Activated naive CD8-positive, alpha-beta T cell (primary cell): ENCODE measurements around the gene RNF133.
"Not testable (repeated sequence)": the region's sequence is repeated elsewhere in the genome, so short reads cannot be mapped to it uniquely, and the experiment has no call there.

Experiments used
- H3K27ac Mint-ChIP-seq: one replicate; pipeline ENCODE4 v1.8.0; 2021; ENCODE audit warnings: mixed read lengths
- H3K27me3 Mint-ChIP-seq: one replicate; pipeline ENCODE4 v1.8.0; 2021; ENCODE audit warnings: mixed read lengths
- H3K36me3 Mint-ChIP-seq: one replicate; pipeline ENCODE4 v1.8.0; 2021; ENCODE audit warnings: mixed read lengths
- H3K4me1 Mint-ChIP-seq: one replicate; pipeline ENCODE4 v1.8.0; 2021; ENCODE audit warnings: low read depth, mixed read lengths
- H3K4me3 Mint-ChIP-seq: one replicate; pipeline ENCODE4 v1.8.0; 2021; ENCODE audit warnings: mild to moderate bottlenecking, mixed read lengths
- H3K9me3 Mint-ChIP-seq: one replicate; pipeline ENCODE4 v1.8.0; 2021; ENCODE audit warnings: low read depth, mixed read lengths

RNF133 gene

GRCh38 chr7:122706836-122707235 lies 7.9 kb upstream of the RNF133 start:
- Mint-ChIP-seq H3K36me3 (no peaks in the 10 kb centered on the region), H3K27ac (no peak overlapping the region), H3K9me3 (peaks cover 16% of the 10 kb centered on the region), H3K27me3 (no peaks in the 10 kb centered on the region), H3K4me1 (no peaks in the 10 kb centered on the region), H3K4me3 (no peak overlapping the region)

- Mint-ChIP-seq H3K9me3 (peaks cover 8% of the 10 kb centered on the region), H3K4me1 (no peaks in the 10 kb centered on the region), H3K27me3 (no peaks in the 10 kb centered on the region), H3K27ac (no peak within 1 kb of the TSS), H3K4me3 (no peak within 1 kb of the TSS), H3K36me3 (no peaks in the 10 kb centered on the region)
These were observed 4.1 kb upstream of the RNF133 start, which contains the start of gene RNF148 for GRCh38 chr7:122702872-122703510. TSS of gene RNF148 (minus strand) at chr7:122702922. CDS start at chr7:122702750, 172 bp downstream.

GRCh38 chr7:122695816-122696215 lies 3.1 kb downstream of the RNF133 start:
- Mint-ChIP-seq H3K9me3 (no peaks in the 10 kb centered on the region), H3K4me3 (no peak overlapping the region), H3K4me1 (no peaks in the 10 kb centered on the region), H3K27ac (no peak overlapping the region), H3K27me3 (no peaks in the 10 kb centered on the region), H3K36me3 (no peaks in the 10 kb centered on the region)

- H3K27me3 Mint-ChIP-seq = no peaks in the 10 kb centered on the region
- H3K27ac Mint-ChIP-seq = no peak overlapping the region
- no peaks in the 10 kb centered on the region for H3K4me1 Mint-ChIP-seq
- no peaks in the 10 kb centered on the region for H3K9me3 Mint-ChIP-seq
- no peaks in the 10 kb centered on the region for H3K36me3 Mint-ChIP-seq
- no peak overlapping the region for H3K4me3 Mint-ChIP-seq
These were observed 4.2 kb downstream of the RNF133 start for GRCh38 chr7:122694697-122695096.

- no peaks in the 10 kb centered on the region for H3K36me3 Mint-ChIP-seq
- H3K9me3 Mint-ChIP-seq = no peaks in the 10 kb centered on the region
- H3K4me1 Mint-ChIP-seq = no peaks in the 10 kb centered on the region
- no peaks in the 10 kb centered on the region for H3K27me3 Mint-ChIP-seq
- H3K27ac Mint-ChIP-seq = no peak overlapping the region
- H3K4me3 Mint-ChIP-seq = no peak overlapping the region
These were observed 6.1 kb downstream of the RNF133 start for GRCh38 chr7:122692769-122693309.

GRCh38 chr7:122691569-122692235 lies 7.2 kb downstream of the RNF133 start:
- H3K27me3 Mint-ChIP-seq = no peaks in the 10 kb centered on the region
- H3K27ac Mint-ChIP-seq = no peak overlapping the region
- no peaks in the 10 kb centered on the region for H3K9me3 Mint-ChIP-seq
- no peaks in the 10 kb centered on the region for H3K4me1 Mint-ChIP-seq
- no peaks in the 10 kb centered on the region for H3K36me3 Mint-ChIP-seq
- H3K4me3 Mint-ChIP-seq = no peak overlapping the region

- H3K27me3 Mint-ChIP-seq = no peaks in the 10 kb centered on the region
- H3K9me3 Mint-ChIP-seq = no peaks in the 10 kb centered on the region
- H3K4me3 Mint-ChIP-seq = no peak overlapping the region
- no peaks in the 10 kb centered on the region for H3K4me1 Mint-ChIP-seq
- no peaks in the 10 kb centered on the region for H3K36me3 Mint-ChIP-seq
- no peak overlapping the region for H3K27ac Mint-ChIP-seq
These were observed 9.4 kb downstream of the RNF133 start for GRCh38 chr7:122689346-122690109.

GRCh38 chr7:122688400-122688998 lies 10.4 kb downstream of the RNF133 start:
- no peaks in the 10 kb centered on the region for H3K27me3 Mint-ChIP-seq
- H3K9me3 Mint-ChIP-seq = no peaks in the 10 kb centered on the region
- H3K27ac Mint-ChIP-seq = no peak overlapping the region
- no peaks in the 10 kb centered on the region for H3K4me1 Mint-ChIP-seq
- H3K4me3 Mint-ChIP-seq = no peak overlapping the region
- H3K36me3 Mint-ChIP-seq = no peaks in the 10 kb centered on the region

GRCh38 chr7:122686360-122686878 lies 12.5 kb downstream of the RNF133 start:
- H3K27me3 Mint-ChIP-seq = no peaks in the 10 kb centered on the region
- no peaks in the 10 kb centered on the region for H3K36me3 Mint-ChIP-seq
- H3K4me3 Mint-ChIP-seq = no peak overlapping the region
- H3K9me3 Mint-ChIP-seq = no peaks in the 10 kb centered on the region
- no peak overlapping the region for H3K27ac Mint-ChIP-seq
- no peaks in the 10 kb centered on the region for H3K4me1 Mint-ChIP-seq

- no peak overlapping the region for H3K4me3 Mint-ChIP-seq
- H3K27ac Mint-ChIP-seq = no peak overlapping the region
- H3K9me3 Mint-ChIP-seq = peaks cover under 1% of the 10 kb centered on the region
- H3K27me3 Mint-ChIP-seq = no peaks in the 10 kb centered on the region
- no peaks in the 10 kb centered on the region for H3K36me3 Mint-ChIP-seq
- H3K4me1 Mint-ChIP-seq = no peaks in the 10 kb centered on the region
These were observed 14.4 kb downstream of the RNF133 start for GRCh38 chr7:122684504-122684903.

GRCh38 chr7:122682815-122683550 lies 15.9 kb downstream of the RNF133 start:
- Mint-ChIP-seq H3K9me3 (peaks cover 3% of the 10 kb centered on the region), H3K27me3 (no peaks in the 10 kb centered on the region), H3K36me3 (no peaks in the 10 kb centered on the region), H3K4me3 (no peak overlapping the region), H3K4me1 (no peaks in the 10 kb centered on the region), H3K27ac (no peak overlapping the region)

GRCh38 chr7:122681186-122681585 lies 17.7 kb downstream of the RNF133 start:
- not testable (repeated sequence) for H3K9me3 Mint-ChIP-seq, H3K4me1 Mint-ChIP-seq, H3K4me3 Mint-ChIP-seq, H3K27ac Mint-ChIP-seq, H3K36me3 Mint-ChIP-seq, H3K27me3 Mint-ChIP-seq

- H3K9me3 Mint-ChIP-seq = peaks cover 3% of the 10 kb centered on the region
- H3K4me1 Mint-ChIP-seq = no peaks in the 10 kb centered on the region
These were observed 19.1 kb downstream of the RNF133 start for GRCh38 chr7:122679813-122680212.

GRCh38 chr7:122679269-122679709 lies 19.6 kb downstream of the RNF133 start:
- H3K36me3 Mint-ChIP-seq, H3K4me3 Mint-ChIP-seq, H3K27ac Mint-ChIP-seq, H3K9me3 Mint-ChIP-seq, H3K27me3 Mint-ChIP-seq, H3K4me1 Mint-ChIP-seq: not testable (repeated sequence)

More at GRCh38 chr7:122679813-122680212, 19.1 kb downstream of the RNF133 start:
- H3K4me3 Mint-ChIP-seq = no peak overlapping the region
- H3K36me3 Mint-ChIP-seq = no peaks in the 10 kb centered on the region
- H3K27ac Mint-ChIP-seq = no peak overlapping the region
- no peaks in the 10 kb centered on the region for H3K27me3 Mint-ChIP-seq
